ENCODE measurements around the gene PNLIP.

DNA sequence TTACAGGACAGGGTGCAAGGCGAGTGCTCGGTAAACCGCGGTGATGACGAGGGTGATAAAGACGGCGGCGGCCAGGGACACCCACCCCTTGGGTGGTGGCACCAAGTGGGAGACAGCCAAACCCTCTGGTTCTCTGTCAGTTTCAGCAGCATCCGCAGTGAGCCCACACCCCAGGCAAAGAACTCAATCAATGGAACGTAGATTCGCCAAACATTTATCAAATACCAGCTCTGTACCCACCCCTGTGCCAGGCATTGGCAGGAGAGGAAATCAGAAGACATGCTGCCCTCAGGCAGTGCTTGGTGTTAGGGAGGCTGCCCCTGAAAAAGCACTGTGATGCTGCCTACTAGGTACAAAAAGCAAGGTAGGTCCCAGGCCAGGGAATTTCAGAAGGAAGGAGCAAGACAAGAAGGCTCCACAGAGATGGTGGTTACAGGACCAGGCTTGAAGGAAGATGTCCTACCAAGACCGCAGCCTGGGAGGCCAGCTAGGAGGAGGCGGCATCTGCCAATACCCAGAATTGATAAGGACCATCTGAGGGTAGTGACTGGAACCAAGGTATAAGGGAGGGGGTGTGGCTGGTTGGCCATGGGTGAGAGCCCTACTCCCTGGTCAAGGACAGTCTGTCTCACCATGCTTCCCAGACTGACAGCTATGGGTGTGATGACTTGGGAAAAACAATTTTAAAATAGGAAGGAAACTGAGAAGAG, 64.9 kb downstream of the PNLIP start:
- TF ChIP-seq, protein P1, sequence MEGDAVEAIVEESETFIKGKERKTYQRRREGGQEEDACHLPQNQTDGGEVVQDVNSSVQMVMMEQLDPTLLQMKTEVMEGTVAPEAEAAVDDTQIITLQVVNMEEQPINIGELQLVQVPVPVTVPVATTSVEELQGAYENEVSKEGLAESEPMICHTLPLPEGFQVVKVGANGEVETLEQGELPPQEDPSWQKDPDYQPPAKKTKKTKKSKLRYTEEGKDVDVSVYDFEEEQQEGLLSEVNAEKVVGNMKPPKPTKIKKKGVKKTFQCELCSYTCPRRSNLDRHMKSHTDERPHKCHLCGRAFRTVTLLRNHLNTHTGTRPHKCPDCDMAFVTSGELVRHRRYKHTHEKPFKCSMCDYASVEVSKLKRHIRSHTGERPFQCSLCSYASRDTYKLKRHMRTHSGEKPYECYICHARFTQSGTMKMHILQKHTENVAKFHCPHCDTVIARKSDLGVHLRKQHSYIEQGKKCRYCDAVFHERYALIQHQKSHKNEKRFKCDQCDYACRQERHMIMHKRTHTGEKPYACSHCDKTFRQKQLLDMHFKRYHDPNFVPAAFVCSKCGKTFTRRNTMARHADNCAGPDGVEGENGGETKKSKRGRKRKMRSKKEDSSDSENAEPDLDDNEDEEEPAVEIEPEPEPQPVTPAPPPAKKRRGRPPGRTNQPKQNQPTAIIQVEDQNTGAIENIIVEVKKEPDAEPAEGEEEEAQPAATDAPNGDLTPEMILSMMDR (IDR thresholded peaks at IDR 0.05), result no peak
- TF ChIP-seq ZFX (IDR thresholded peaks at IDR 0.05; ENCODE audit: borderline replicate concordance), result no peak

All from 22Rv1 (cell line).